Sigmoid colon (tissue), 4 donors: ENCODE measurements around the gene MTSS2.

Experiments used
- POLR2A ChIP-seq, 2 donors: fragments of 450-650 bp; IDR thresholded peaks; one replicate each; pipeline ENCODE4 v1.6.1; 2016; ENCODE audit warnings: antibody characterized with exemption in 2 of 2, mild to moderate bottlenecking in 2 of 2, moderate library complexity in 2 of 2
- POLR2AphosphoS5 ChIP-seq, 4 donors: sonication (generic); formaldehyde crosslinking; IDR thresholded peaks; one replicate each; pipeline ENCODE4 v1.6.1; 2017; ENCODE audit warnings: antibody characterized with exemption in 4 of 4
- TF ChIP-seq, protein P1 (sequence below), 4 experiments: fragments of 450-650 bp in 3 of 4; fragments of 200-600 bp in 1 of 4; IDR thresholded peaks; one replicate each; pipeline ENCODE4 v1.5.1; 2016 to 2019; ENCODE audit warnings: antibody characterized with exemption in 4 of 4, mild to moderate bottlenecking in 3 of 4, moderate library complexity in 2 of 4

DNA sequence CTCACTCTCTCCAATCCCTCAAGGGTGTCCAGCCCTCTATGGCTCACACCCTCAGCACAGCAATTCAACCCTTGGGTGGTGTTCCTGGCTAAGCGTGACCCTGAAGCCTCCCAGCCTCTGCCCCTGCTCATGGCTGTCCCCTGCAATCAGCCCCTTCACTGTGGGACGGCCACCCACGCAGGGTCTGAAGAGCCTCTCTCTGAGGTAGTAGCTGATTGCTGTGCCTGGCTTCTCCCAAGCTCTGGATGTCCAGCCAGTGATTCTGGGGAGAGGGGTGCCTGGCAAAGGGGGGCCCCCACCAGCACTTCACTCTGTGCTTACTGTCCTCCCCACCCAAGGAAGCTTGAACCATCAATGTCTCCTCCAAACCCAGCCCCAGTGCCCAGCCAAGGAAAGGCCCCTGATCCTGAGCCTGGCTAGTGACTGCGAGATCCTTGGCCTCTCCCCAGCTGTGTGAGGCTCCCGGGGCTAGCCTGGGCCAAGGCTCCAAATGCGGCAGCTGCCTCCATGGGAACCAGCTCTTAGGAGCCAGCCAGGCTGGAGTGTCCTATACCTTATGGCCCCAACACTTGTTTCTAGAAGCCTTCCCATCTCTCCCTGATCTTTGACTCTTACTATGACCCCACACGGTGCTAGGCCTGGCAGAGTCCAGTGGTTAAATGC is 9.9 kb downstream of the MTSS2 start:
- TF ChIP-seq, protein P1, sequence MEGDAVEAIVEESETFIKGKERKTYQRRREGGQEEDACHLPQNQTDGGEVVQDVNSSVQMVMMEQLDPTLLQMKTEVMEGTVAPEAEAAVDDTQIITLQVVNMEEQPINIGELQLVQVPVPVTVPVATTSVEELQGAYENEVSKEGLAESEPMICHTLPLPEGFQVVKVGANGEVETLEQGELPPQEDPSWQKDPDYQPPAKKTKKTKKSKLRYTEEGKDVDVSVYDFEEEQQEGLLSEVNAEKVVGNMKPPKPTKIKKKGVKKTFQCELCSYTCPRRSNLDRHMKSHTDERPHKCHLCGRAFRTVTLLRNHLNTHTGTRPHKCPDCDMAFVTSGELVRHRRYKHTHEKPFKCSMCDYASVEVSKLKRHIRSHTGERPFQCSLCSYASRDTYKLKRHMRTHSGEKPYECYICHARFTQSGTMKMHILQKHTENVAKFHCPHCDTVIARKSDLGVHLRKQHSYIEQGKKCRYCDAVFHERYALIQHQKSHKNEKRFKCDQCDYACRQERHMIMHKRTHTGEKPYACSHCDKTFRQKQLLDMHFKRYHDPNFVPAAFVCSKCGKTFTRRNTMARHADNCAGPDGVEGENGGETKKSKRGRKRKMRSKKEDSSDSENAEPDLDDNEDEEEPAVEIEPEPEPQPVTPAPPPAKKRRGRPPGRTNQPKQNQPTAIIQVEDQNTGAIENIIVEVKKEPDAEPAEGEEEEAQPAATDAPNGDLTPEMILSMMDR (IDR thresholded peaks at IDR 0.05) = no peak
- TF ChIP-seq POLR2AphosphoS5 (IDR thresholded peaks at IDR 0.05) = no peak
- TF ChIP-seq POLR2A (IDR thresholded peaks at IDR 0.05) = no peak
